Effector CD8-positive, alpha-beta T cell (primary cell): Measurements from ENCODE around the gene RAF1.
"Not testable (repeated sequence)": the region's sequence is repeated elsewhere in the genome, so short reads cannot be mapped to it uniquely, and the experiment has no call there.

Source experiments
- DNase-seq: peaks from one replicate; lab custom pipeline; 2025; lab: John Stamatoyannopoulos, UW

Gene RAF1

DNA sequence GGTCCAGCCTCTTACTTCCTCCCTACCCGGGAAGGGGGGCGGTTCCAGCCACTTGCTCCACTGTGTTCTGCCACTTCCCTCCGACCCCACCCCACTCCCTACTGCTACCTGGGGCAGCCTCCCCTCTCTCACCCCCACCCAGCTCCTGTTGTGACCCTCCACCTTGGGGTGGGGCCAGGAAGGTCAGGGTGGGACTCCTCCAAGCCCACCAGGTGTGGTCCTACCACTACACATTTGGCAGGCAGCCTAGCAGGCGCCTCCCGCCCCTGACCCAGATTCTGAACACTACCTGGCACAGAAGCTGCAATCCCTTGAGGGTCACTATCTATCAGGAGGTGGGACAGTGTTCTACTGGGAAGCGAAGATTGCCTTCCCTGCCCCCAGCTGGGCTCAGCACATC is 13.7 kb upstream of the RAF1 start:
- no peak for DNase-seq

DNA sequence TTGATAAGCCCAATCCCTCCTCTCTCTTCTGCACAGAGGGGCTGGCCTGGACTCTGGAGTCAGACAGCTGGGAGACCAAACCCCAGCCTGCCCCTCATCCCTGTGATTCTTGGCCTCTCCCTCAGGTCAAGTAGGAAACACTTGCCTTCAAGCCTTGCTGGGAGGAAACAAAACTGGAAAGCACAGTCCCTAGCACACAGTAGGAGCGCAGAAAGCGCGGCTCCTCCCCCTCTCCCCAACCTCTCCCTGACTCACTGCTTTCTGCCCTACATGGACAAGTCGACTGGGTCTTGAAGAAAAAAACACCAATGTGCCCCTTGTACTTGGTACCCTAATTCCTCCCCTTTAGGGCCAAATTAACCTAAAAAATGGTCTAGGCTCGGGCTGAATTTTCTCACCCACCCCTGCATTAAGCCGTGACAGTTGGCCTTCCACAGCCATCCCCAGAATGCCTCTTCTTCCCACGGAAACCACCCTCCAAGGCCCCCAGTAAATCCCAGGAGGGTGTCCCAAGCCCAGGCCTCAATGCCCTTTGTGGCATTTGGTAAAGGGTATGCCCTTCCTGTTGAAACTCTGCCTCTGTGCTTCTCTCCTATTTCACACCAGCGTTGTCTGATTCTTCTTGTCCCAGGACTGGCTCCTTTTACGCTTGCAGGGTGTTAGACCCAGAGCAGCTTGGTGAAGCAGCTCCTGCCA is 11.3 kb upstream of the RAF1 start:
- DNase-seq: no peak

DNA sequence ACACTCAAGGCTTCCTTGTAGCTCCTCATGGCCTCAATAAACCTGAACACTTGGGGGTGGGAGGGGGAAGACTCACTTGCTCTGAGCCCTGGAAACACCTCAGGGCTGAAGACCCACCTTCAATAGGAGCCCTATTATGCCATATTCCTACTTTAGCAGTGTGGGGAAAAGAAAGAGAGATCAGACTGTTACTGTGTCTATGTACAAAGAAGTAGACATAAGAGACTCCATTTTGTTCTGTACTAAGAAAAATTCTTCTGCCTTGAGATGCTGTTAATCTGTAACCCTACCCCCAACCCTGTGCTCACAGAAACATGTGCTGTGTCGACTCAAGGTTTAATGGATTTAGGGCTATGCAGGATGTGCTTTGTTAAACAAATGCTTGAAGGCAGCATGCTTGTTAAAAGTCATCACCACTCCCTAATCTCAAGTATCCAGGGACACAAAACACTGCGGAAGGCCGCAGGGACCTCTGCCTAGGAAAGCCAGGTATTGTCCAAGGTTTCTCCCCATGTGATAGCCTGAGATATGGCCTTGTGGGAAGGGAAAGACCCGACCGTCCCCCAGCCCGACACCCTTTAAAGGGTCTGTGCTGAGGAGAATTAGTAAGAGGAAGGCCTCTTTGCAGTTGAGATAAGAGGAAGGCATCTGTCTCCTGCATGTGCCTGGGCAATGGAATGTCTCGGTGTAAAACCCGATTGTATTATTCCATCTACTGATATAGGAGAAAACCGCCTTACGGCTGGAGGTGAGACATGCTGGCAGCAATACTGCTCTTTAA is 10.2 kb upstream of the RAF1 start:
- DNase-seq: not testable (repeated sequence)

DNA sequence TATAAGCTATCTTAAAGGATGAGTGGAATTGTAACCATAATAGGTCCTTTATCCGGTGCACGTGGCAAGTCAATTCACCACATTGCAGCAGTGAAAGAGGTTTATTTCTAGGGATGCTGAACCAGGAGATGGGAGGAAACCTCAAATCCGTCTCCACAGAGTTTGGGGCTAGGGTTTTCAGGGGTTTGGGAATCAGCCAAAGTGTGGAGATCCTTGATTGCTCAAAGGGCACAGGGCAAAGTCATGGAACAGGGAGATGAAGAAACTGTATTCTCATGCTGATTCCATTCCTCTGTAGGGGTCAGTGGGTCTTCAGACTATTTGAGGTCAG is 7.2 kb upstream of the RAF1 start:
- no peak for DNase-seq

DNA sequence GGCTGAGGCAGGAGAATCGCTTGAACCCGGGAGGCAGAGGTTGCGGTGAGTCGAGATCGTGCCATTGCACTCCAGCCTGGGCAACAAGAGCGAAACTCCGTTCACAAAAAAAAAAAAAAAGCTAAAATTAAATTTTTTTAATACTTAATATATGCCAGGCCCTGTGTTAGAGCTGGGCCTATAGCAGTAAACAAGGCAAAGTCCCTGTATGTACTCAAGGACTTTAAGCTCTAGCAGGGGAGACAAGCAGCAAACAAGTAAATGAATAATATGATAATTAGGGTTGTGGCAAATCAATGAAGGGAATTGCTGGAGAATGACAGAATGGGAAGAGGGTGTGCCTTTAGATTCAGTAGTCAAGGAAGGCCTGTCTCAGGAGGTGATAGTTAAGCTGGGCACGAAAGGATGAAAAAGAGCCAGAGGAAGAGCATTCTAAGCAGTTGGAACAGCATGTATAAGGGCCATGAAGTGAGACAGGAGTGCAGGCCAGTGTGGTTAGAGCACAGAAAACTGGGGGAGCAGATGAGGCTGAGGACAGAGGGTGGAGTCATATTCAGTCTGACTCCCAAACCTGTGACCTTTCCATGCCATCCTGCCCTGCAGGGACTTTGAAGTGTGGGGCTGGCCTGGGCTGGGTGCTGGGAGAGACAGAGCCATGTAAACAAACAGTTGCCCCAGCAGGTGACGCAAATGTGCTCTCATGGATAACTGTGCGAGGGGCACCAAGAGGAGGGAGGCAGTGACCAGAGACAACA is 6.6 kb upstream of the RAF1 start:
- no peak for DNase-seq

DNA sequence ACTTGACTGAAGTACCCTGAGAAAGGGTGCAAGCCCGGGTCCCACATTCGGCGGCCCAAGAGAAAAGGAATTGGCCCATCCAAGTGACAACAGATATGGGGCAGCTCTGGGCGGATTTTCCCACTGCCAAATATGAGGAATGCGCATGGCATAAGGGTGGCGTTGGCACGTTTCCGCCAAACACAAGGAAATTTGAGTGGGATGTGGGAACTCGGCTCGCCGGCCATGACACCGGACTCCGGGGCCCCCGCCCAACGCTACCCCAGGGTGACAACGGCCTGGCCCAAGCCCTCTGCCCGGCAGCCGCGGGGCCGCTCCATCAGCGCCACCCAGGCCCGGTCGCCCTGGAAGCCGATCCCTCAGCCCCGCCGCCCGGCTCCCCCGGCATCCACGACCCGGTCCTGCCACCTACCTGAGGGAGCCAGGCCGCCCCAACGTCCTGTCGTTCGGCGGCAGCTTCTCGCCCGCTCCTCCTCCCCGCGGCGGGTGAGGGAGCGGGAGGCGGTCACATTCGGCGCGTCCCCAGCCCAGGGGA is 449 bp downstream of the RAF1 start:
- DNase-seq: peak; percentile 48

DNA sequence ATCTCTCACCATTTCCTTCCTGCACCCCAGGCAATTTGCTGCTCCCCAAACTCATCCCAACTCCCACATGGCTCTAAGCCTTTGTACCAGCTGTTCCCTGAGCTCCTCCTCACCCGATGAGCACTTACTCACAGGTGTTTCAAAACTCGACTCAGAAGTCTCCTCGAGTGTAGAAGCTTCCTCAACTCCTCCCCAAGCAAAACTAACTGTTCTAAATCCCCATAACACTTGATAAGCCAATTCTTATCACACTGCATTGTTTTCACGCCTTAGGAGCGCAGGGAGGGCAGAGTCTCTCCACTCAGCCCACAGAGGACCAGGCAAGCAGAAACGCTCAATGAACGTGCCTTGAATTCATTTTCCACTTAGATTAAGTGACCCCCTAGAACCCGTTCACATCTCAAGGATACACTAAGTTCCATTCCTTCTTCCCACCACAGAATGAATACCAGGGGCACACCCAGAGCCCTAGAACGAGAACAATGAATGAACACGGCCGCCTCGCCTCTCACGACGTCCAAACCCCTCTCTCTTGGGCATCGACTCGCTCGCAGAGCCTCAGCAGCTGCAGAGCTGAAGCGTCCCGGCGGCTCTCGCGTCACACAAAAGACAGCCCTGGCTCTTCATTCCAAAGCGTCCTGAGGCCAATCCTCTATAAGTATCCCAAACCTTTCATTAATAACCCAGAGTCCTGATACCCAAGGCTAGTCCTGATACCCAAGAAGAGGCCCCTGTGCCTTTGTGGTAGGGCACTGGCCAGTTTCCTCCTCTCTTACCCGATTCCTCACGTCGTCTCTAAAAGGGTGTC is 1.1 kb downstream of the RAF1 start:
- peak; percentile 8 for DNase-seq

DNA sequence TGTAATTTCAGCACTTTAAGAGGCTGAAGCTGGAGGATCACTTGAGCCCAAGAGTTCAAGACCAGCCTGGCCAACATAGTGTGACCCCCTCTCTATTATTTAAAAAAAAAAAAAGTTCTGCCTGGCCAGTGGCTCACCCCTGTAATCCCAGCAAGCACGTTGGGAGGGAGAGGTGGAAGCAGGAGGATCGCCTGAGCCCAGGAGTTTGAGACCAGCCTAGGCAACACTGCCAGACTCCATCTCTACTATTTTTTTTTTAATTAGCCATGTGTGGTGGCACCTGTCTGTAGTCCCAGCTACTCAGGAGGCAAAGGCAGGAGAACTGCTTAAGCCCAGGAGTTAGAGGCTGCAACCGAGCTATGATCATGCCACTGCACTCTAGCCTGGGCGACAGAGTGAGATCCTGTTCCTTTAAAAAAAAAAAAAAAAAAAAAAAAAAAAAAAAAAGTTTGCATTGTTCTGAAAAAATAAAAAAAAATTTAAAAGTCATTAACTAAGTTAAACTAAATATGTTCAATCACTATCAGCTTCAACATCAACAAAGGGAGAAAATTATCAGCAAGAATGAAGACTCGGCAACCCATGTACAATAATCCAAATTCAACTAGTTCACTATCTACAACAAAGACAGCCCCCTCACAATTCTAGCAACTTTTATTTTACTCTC is 1.9 kb downstream of the RAF1 start:
- DNase-seq: no peak

DNA sequence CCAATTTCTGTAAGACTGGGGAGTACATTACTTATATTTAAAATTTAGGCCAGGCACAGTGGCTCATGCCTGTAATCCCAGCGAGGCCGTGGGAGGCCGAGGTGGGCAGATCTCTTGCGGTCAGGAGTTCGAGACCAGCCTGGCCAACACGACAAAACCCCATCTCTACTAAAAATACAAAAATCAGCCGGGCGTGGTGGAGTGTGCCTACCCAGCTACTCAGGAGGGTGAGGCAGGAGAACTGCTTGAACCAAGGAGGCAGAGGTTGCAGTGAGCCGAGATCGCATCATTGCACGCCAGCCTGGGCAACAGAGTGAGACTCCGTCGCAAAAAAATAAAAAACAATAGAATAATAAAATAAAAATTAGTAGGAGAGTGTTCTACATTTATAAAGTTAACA is 2.5 kb downstream of the RAF1 start:
- DNase-seq: not testable (repeated sequence)

DNA sequence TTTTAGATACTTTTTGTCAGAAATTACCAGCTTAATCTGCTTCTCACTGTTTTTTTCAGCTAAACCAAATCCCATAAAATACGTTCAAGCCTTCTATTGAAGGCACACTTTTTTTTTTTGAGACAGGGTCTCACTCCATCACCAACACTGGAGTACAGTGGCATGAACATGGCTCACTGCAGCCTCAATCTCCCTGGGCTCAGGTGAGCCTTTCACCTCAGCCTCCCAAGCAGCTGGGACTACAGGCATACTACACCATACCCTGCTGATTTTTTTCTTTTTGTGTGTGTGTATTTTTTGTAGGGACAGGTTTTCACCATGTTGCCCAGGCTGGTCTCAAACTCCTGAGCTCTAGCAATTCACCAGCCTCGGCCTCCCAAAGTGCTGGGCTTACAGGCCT is 3.7 kb downstream of the RAF1 start:
- no peak for DNase-seq

DNA sequence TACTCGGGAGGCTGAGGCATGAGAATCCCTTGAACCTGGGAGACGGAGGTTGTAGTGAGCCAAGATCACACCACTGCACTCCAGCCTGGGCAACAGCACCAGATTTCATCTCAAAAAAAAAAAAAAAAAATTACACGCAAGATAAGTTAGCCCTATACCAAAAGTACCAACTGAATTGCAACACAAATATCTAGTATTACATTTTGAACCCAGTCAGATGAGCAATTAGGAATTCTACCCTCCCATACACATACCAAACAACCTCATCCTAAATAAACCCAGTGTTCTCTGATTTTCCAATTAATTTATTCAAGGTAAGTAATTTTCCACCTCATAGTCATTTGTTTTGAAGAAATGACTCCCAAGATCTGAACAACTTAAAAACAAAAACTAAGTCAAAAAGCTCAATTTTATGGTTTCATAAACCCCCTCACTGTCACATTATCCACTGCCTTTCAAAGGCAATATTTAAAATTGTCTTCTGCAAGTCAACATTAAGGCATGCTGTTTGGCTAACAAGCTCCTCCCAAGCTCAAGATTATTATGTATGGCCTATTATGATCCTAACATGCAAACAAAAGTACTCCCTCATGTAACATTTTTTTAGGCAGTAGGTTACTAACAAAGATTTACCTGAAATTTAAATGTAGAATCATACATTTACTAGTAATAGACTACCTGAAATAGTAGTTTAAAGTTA is 4.5 kb downstream of the RAF1 start:
- DNase-seq: no peak

DNA sequence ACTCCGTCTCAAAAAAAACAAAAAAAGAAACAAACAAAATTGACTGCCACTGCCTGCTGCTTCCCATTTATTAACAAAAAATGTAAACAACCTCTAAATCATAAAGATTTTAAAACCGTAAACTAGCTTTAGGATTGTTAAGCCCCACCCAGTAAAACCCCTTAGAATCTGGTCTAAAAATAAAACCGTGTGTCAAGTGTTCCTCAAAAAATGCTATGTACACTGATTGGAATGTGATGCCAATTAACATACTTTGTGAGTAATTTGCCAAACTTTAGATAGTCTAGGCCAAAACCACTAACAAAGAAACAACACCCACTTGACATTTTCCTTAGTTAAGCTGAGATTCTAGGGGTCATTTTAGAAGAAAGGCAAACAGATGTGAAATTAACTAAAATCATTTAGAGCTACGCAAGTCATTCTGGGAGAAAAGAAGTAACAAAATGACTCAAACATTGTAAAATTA is 5.3 kb downstream of the RAF1 start:
- DNase-seq: no peak

DNA sequence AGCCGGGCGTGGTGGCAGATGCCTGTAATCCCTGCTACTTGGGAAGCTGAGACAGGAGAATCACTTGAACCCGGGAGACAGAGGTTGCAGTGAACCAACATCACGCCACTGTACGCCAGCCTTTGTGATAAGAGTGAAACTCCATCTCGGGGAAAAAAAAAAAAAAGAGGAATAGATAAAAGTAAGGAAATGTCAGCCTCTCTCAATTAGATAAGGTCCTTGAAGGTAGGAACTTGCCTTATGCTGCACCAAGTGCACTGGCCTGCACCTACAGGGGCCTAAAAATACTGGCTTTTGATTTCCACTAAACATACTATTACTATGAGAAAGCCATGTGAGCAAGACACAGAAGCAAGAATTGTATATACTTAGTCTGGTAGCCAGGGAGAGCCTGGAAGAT is 7.1 kb downstream of the RAF1 start:
- no peak for DNase-seq

DNA sequence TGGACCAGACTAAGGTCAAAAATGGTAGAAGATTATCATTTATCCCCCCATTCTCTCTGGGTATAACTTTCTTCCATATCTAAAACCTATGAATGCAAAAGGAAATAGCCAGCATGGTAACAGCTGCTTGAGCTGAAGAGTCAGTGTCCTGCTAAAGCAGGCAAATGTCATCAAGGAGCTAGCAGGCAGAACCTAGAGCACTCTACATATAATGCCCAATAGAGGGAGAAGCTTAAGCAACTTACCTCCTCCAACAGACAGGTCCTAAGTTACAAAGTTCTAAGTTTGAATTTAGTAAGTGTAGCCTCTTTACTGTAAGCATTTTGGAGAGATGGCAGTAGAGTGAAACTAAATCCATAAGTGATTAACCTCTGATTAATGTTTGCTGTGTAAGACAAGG is 7.7 kb downstream of the RAF1 start:
- no peak for DNase-seq

DNA sequence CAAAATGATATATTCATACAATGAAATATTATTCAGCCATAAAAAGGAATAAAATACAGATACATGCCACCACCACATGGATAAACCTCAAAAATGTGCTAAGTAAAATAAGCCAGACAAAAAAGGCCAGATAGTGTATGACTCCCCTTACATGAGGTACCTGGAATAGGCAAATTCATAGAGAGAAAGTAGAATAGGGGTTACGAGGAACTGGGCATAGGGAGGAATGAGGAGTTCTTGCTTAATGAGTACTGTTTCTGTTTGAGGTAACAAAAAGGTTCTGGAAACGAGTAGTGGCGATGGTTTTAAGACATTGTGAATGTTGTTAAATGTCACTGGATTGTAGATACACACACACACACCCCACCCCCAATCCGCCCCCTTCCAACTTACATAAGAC is 8.2 kb downstream of the RAF1 start:
- DNase-seq: no peak

DNA sequence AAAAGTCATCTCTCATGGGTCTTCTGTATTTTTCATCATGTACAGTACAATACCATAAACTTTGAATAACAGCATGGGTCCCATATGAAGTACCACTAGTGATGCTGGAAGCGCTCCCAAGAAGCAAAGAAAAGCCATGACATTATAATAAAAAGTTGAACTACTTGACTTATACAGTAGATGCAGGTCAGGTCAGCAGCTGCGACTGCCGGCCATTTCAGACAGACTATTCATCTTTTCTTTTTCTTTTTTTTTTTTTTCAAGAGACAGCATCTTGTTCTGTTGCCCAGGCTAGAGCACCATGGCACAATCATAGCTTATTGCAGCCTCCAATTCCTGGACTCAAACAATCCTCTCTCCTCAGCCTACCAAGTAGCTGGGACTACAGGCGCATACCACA is 10.2 kb downstream of the RAF1 start:
- no peak for DNase-seq

DNA sequence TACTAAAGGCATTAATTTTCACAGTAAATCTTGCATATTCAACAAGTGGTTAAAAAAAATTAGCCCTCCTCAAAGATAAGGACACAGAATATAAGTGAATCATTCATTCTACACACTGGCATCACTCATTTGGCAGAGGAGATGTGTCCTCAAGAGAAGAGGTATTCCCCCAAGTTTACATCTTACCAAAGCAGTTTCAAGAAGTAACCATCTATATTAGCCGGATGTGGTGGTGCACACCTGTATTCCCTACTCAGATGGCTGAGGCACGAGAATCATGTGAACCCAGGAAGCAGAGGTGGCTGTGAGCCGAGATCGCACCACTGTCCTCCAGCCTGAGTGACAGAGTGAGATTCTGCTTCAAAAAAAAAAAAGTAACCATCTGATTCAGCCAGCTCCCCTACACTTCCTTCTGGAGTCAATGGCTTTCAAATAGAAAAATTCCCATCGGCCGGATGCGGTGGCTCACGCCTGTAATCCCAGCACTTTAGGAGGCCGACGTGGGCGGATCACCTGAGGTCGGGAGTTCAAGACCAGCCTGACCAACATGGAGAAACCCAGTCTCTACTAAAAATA is 15.4 kb downstream of the RAF1 start:
- no peak for DNase-seq

DNA sequence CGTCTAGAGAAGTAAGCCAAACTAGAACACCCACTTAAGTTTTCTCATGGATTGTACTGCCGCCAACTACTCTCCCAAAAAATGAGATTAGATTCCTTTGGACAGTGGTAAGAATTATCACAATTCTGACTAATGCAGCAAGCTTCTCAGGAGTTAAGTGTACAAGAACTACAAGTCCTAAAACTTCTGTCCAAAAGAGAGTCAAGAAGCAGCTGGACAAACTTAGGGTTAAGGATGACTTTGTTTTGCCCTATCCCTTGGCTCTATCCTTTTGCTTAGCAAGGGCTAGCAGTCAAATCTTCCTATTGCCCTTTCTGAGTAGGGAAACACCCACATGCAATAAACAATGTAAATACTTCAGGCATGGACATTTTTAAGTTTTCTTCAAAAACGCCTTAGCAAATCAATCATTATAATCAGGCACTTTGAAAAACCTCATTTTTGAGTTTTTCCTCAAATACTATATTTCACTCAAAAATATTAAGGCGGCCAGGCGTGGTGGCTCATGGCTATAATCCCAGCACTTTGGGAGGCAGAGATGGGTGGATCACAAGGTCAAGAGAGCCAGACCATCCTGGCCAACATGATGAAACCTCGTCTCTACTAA is 19.5 kb downstream of the RAF1 start:
- DNase-seq: no peak

DNA sequence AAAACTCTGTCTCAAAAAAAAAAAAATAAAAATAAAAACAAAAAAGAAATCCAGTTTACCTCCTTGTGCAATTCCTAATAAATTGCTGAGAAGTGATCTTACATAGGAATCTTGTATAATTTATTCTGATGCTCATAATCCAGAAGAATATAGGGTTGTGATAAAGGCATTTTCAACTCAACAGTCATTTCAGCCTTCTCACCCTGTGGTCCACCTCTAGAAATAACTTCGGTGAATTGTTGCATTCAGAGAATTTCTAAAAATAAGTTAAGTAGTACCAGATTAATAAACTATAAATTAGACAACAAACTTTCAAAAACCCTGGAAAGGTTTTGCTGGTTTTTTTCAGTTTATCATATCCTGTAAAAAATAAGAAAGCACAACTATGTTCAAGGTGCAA is 20.2 kb downstream of the RAF1 start:
- DNase-seq: no peak

DNA sequence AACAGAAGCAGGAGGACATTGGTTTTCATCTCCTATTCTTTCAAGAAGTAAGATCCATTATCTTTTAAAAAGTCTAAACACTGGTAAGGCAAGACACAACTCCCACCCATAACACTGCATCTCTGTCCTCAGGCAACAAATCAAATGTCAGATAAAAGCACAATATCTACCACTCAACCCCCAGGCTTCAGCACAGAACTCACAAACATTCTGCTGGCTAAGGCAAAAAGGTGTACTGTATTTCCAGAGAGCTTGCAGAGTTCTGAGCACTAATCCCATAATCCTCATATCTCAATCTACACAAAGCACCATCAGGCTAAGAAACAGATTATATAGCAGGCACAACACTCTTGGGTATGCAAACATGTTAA is 20.9 kb downstream of the RAF1 start:
- no peak for DNase-seq
